ENCODE measurements around the gene SUPT6H.
A peak's percentile ranks its signal among the peaks of the same experiment; 100 is the strongest.

SUPT6H gene

DNA sequence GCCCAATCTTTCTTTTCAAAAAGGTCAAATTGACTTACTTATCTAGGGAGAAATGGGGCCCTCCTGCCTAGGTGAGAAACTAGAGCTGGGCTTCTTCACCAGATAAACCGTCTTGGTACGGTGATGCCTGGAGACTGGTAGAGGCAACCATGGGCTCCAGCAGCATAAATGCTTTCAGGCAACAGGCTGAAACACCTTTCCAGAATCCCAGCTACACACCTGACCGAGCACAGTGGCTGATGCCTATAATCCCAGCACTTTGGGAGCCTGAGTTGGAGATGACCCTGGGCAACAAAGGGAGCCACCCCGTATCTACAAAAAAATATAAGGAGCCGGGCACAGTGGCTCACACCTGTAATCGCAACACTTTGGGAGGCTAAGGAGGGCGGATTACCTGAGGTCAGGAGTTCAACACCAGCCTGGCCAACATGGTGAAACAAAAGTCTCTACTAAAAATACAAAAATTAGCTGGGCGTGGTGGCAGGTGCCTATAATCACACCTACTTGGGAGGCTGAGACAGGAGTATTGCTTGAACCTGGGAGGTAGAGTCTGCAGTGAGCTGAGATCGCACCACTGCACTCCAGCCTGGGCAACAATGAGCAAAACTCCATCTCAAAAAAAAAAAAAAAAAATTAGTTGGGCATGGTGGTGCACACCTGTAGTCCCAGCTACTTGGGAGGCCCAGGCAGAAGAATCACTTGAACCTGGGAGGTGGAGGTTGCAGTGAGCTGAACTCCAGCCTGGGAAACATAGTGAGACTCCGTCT is 89.8 kb downstream of the SUPT6H start:
- H3K27ac ChIP-seq = peak overlapping the region; percentile 96

More for the DNA sequence above, 89.8 kb downstream of the SUPT6H start:
- TF ChIP-seq ZFX (IDR thresholded peaks at IDR 0.05; ENCODE audit: borderline replicate concordance) (no peak), CTCF (IDR thresholded peaks at IDR 0.05) (no peak)

All from 22Rv1 (cell line).